ENCODE results near the gene PLCXD1.

GRCh38 chrX:331825-332495, 50.8 kb downstream of the PLCXD1 start:
- TF ChIP-seq POLR2A (IDR thresholded peaks at IDR 0.05): no peak
- TF ChIP-seq CTCF (IDR thresholded peaks at IDR 0.05): no peak

All from vagina (tissue), 2 donors.